AG04450 (cell line): ENCODE data around the gene ST6GAL1. TPM values are rescaled to one million over a fixed set of nuclear protein-coding genes. Genes with fewer than 3 reads are reported as not detected.

ENCODE experiments used
- CTCF ChIA-PET: fragments of 300-600, 350-600 bp; formaldehyde crosslinking; extraction: SDS; loops from one replicate; lab custom pipeline; 2022; ENCODE audit warnings: antibody characterized with exemption, inconsistent platforms; lab: Charles Lee
- POLR2A ChIA-PET: fragments of 350-600 bp; formaldehyde crosslinking; extraction: SDS; loops from one replicate; lab custom pipeline; 2021; ENCODE audit warnings: antibody characterized with exemption, inconsistent platforms; lab: Yijun Ruan, JAX
- DNase-seq: peaks from one replicate; pipeline ENCODE4 v3.0.0-alpha.2; 2011; ENCODE audit warnings: low read depth, low spot score
- H3K27ac ChIP-seq: one replicate; pipeline ENCODE4 v1.5.1; 2012; ENCODE audit warnings: low read depth, low read length, control low read depth
- H3K27me3 ChIP-seq: one replicate; pipeline ENCODE4 v1.6.0; 2012; ENCODE audit warnings: low read length; ENCODE audit not compliant: control insufficient read depth, insufficient read depth
- H3K4me3 ChIP-seq: 2 replicates; pipeline ENCODE4 v1.5.1; 2011; ENCODE audit warnings: mild to moderate bottlenecking, low read depth, low read length, control low read depth
- H3K9me3 ChIP-seq: 2 replicates; pipeline ENCODE4 v1.5.1; 2012; ENCODE audit warnings: low read length; ENCODE audit not compliant: control insufficient read depth, insufficient read depth
- polyA plus RNA-seq: library from polyadenylated mRNA; depleted of rRNA; stranded (reverse); fragments of >200 nt; gene quantifications from 2 replicates; pipeline ENCODE4 v1.2.3, GENCODE V29; 2011
- TF ChIP-seq, protein P1 (sequence below): IDR thresholded peaks from 2 replicates; pipeline ENCODE4 v1.5.1; 2011; ENCODE audit warnings: low read depth, low read length, control low read depth, inconsistent platforms

The ST6GAL1 gene
- polyA plus RNA-seq, 1 experiment: 11.8 TPM

DNA sequence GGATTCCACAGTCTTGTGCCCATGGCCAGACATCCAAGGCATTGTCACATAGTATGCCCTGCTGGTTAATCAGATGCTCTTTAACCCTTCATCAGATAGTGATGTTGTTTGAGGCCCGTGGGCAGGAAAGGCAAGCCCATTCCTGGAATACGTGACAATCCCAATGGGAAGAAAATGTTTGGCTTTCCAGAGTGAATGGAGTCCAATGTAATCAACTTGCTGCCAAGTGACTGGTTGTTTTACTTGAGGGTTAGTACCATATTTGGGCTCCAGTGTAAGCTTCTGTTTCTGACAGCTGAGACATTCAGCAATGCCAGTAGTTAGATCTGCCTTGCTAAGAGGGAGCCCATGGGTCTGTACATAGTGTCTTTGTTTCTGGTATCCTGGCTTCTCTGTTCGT lies 177.7 kb downstream of the ST6GAL1 start:
- ChIA-PET CTCF (interaction anchor here (1.0 kb wide), 1 partner anchor 32 kb away, joined by 3 read pairs; the partner anchor contains the start of gene RPL39L), POLR2A (no interaction called here)
- Histone ChIP-seq H3K4me3 (no peak overlapping the region), H3K27me3 (no peaks in the 10 kb centered on the region), H3K9me3 (no peaks in the 10 kb centered on the region), H3K27ac (no peak overlapping the region)
- TF ChIP-seq, protein P1, sequence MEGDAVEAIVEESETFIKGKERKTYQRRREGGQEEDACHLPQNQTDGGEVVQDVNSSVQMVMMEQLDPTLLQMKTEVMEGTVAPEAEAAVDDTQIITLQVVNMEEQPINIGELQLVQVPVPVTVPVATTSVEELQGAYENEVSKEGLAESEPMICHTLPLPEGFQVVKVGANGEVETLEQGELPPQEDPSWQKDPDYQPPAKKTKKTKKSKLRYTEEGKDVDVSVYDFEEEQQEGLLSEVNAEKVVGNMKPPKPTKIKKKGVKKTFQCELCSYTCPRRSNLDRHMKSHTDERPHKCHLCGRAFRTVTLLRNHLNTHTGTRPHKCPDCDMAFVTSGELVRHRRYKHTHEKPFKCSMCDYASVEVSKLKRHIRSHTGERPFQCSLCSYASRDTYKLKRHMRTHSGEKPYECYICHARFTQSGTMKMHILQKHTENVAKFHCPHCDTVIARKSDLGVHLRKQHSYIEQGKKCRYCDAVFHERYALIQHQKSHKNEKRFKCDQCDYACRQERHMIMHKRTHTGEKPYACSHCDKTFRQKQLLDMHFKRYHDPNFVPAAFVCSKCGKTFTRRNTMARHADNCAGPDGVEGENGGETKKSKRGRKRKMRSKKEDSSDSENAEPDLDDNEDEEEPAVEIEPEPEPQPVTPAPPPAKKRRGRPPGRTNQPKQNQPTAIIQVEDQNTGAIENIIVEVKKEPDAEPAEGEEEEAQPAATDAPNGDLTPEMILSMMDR: no peak
- no peak for DNase-seq

- no peak overlapping the region for H3K4me3 ChIP-seq
- H3K9me3 ChIP-seq: no peaks in the 10 kb centered on the region
- CTCF ChIA-PET: interaction anchor here (0.9 to 1.5 kb wide), 2 partner anchors 55 to 605 kb away, joined by 3 to 5 read pairs; no protein-coding TSS in a partner anchor
- TF ChIP-seq, protein P1: no peak
- POLR2A ChIA-PET: no interaction called here
- DNase-seq: no peak
- H3K27ac ChIP-seq: no peak overlapping the region
- no peaks in the 10 kb centered on the region for H3K27me3 ChIP-seq
Observed at GRCh38 chr3:187110156-187110555, 179.8 kb downstream of the ST6GAL1 start.

DNA sequence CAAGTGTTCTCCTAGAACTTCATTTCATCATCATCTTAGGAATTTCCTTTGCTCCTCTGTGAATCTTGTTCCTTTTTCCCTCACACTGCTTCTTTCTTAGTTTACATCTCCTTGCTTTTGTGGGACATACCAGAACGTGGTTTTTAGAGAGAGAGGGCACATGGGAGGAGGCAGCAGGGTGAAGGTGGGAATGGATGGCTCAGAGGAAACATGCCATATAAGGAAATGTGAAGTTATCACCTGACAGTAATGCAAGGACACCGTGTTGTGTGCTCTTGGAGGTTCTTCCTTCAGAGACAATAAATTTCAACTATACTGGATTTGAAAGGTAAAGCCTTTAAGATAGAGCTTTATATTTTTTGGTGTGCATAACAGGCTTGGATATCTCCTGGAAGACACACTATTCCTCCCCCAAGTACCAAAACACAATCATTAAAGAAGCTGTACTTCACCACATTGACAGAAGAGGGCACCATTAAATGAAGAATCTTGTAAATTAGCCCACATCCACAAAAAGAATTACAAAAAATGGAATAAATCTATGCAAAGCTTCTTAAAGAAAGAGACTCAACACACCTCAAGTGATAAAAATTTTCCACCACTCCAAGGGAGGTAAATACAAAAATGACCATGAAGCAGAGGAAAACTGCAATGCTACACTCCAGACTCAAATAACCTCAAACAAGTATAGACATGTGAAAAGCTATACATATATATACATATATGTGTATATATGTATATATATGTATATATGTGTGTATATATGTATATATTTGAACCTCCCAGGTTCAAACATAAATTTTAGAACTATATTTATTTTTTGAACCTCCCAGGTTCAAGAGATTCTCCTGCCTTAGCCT lies 182.8 kb downstream of the ST6GAL1 start:
- no peaks in the 10 kb centered on the region for H3K27me3 ChIP-seq
- TF ChIP-seq, protein P1: peak; percentile 61
- DNase-seq: no peak
- ChIA-PET CTCF (interaction anchor here (0.5 to 5.0 kb wide), 70 partner anchors 8 to 1118 kb away, joined by 3 to 99 read pairs (median 4); partner anchors contain the start of genes RPL39L and ST6GAL1), POLR2A (no interaction called here)
- H3K27ac ChIP-seq: no peak overlapping the region
- no peak overlapping the region for H3K4me3 ChIP-seq
- no peaks in the 10 kb centered on the region for H3K9me3 ChIP-seq

DNA sequence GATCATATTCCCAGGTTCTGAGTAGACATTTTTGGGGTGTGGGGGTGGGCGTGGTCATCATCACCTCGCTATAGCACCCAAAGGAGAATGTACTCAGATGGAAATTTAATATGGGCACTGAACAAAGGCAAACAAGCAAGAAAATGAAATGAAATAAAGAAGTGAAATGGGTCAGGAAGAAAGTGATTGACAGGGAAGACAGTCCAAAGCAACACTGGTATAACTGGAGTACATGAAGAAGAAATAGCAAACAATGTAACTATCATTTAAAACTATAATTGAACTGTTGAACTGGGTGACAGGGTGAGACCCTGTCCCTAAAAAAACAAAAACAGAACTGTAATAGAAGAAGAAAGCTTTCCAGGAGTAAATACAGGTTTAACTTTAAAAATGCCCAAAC lies 184.2 kb downstream of the ST6GAL1 start:
- Histone ChIP-seq H3K27me3 (no peaks in the 10 kb centered on the region), H3K4me3 (no peak overlapping the region), H3K27ac (no peak overlapping the region), H3K9me3 (no peaks in the 10 kb centered on the region)
- no peak for DNase-seq
- ChIA-PET CTCF (interaction anchor here (1.2 to 5.0 kb wide), 10 partner anchors 9 to 600 kb away, joined by 3 to 99 read pairs (median 23); partner anchors contain the start of gene RPL39L), POLR2A (interaction anchor here (1.1 kb wide), 1 partner anchor 287 kb away, joined by 3 read pairs; no protein-coding TSS in a partner anchor)
- TF ChIP-seq, protein P1: no peak

GRCh38 chr3:187120326-187120725 lies 190.0 kb downstream of the ST6GAL1 start:
- no peaks in the 10 kb centered on the region for H3K27me3 ChIP-seq
- POLR2A ChIA-PET: no interaction called here
- TF ChIP-seq, protein P1: no peak
- H3K9me3 ChIP-seq: no peaks in the 10 kb centered on the region
- H3K4me3 ChIP-seq: no peak overlapping the region
- no peak for DNase-seq
- no peak overlapping the region for H3K27ac ChIP-seq
- CTCF ChIA-PET: interaction anchor here (1.0 to 2.5 kb wide), 2 partner anchors 8 to 19 kb away, joined by 7 to 11 read pairs; partner anchors contain the start of gene RPL39L
